Lower lobe of right lung (tissue), 2 donors: ENCODE measurements around the gene FOXF2. TPM values are rescaled to one million over a fixed set of nuclear protein-coding genes. Genes with fewer than 3 reads are reported as not detected.
"Not testable (repeated sequence)": the region's sequence is repeated elsewhere in the genome, so short reads cannot be mapped to it uniquely, and the experiment has no call there.

Experiments
- ATAC-seq, 2 donors: fragments of 200-7000 bp; cut with Tn5 transposase; one replicate each; pipeline ENCODE4 v1.9.1; 2020 to 2022; ENCODE audit warnings: mild to moderate bottlenecking in 2 of 2, moderate library complexity in 2 of 2
- DNase-seq: peaks from one replicate; pipeline ENCODE4 v3.0.0-alpha.2; 2020
- H3K27ac ChIP-seq: fragments of 200-600 bp; one replicate; pipeline ENCODE4 v1.8.0; 2022
- H3K27me3 ChIP-seq: fragments of 200-600 bp; one replicate; pipeline ENCODE4 v1.8.0; 2022; ENCODE audit warnings: low read depth
- H3K36me3 ChIP-seq: fragments of 200-600 bp; one replicate; pipeline ENCODE4 v1.8.0; 2022; ENCODE audit warnings: mild to moderate bottlenecking
- H3K4me1 ChIP-seq: fragments of 200-600 bp; one replicate; pipeline ENCODE4 v1.8.0; 2022
- H3K4me3 ChIP-seq: fragments of 200-600 bp; one replicate; pipeline ENCODE4 v1.8.0; 2022; ENCODE audit warnings: mild to moderate bottlenecking
- H3K9me3 ChIP-seq: fragments of 200-600 bp; one replicate; pipeline ENCODE4 v1.8.0; 2022
- intact Hi-C: fragments of 100-400 bp; cut with DNase I; formaldehyde crosslinking; loops from one replicate; pipeline ENCODE4 v1.11.0; 2022
- total RNA-seq: library from RNA; stranded (reverse); fragmentation: NEBNext Ultra II Directional; extraction: Animal tissue kit (Norgen Biotek cat#: 25700); gene quantifications from one replicate; pipeline ENCODE4 v1.2.1, GENCODE V29; 2021
- TF ChIP-seq, protein P1 (sequence below): fragments of 200-600 bp; IDR thresholded peaks from one replicate; pipeline ENCODE4 v1.8.0; 2022; ENCODE audit warnings: antibody characterized with exemption, mild to moderate bottlenecking
- donor health status: DM: no; HTN: yes; CAD: no; lungs with severe emphysema.

FOXF2 gene
- total RNA-seq, 1 donor from 2014 or later: 13.2 TPM

DNA sequence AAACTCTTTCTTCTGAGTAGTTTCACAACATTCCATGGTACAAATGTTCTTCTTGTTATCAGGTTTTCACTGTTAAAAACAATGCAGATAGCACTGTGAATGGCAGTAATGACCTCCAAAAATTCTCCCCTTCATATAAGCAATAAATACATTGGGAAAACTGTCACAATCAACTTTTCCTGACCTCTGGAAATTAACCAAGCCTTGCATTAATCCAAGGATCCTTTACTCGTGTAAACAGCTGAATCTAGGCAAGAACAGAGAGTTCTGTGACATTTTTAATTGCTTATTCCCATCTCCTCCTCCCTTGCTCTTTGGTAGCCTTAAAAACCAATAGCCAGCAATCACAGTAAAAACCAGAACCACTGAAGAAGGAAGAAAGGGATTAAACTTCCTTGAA, 39.7 kb upstream of the FOXF2 start:
- TF ChIP-seq, protein P1, sequence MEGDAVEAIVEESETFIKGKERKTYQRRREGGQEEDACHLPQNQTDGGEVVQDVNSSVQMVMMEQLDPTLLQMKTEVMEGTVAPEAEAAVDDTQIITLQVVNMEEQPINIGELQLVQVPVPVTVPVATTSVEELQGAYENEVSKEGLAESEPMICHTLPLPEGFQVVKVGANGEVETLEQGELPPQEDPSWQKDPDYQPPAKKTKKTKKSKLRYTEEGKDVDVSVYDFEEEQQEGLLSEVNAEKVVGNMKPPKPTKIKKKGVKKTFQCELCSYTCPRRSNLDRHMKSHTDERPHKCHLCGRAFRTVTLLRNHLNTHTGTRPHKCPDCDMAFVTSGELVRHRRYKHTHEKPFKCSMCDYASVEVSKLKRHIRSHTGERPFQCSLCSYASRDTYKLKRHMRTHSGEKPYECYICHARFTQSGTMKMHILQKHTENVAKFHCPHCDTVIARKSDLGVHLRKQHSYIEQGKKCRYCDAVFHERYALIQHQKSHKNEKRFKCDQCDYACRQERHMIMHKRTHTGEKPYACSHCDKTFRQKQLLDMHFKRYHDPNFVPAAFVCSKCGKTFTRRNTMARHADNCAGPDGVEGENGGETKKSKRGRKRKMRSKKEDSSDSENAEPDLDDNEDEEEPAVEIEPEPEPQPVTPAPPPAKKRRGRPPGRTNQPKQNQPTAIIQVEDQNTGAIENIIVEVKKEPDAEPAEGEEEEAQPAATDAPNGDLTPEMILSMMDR: no peak
- ATAC-seq: no peak
- Histone ChIP-seq H3K36me3 (no peaks in the 10 kb centered on the region), H3K4me3 (no peak overlapping the region), H3K27ac (no peak overlapping the region), H3K9me3 (peaks cover 9% of the 10 kb centered on the region), H3K4me1 (peaks cover 30% of the 10 kb centered on the region), H3K27me3 (no peaks in the 10 kb centered on the region)
- no peak for DNase-seq
- intact Hi-C loops: no loop called here

DNA sequence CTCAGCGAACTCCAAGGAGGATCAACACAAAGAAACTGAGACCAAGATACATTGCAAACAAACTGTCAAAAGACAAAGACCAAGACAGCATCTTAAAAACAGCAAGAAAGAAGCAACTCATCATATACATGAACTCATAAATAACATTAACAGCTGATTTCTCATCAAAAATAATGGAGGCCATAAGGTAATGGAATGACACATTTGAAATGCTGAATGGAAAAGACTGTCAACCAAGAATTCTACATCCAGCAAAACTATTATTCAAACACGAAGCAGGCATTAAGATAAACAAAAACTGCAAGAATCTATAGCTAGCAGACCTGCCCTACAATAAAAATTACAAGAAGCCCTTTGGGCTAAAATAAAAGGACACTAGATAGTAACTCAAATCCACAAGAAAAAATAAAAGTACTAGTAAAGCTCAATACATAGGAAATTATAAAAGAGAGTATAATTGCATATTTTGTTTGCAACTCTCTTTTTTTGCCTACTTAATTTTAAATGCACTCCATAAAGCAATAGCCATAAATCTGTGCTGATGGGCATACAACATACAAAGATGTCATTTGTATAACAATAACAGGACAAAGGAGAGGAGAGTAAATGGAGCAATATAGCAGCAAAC, 37.9 kb upstream of the FOXF2 start:
- DNase-seq: no peak
- TF ChIP-seq, protein P1: no peak
- Histone ChIP-seq H3K36me3 (no peaks in the 10 kb centered on the region), H3K27me3 (no peaks in the 10 kb centered on the region), H3K4me3 (no peak overlapping the region), H3K9me3 (peaks cover 5% of the 10 kb centered on the region), H3K4me1 (peaks cover 24% of the 10 kb centered on the region), H3K27ac (no peak overlapping the region)
- intact Hi-C loops: no loop called here
- no peak for ATAC-seq

DNA sequence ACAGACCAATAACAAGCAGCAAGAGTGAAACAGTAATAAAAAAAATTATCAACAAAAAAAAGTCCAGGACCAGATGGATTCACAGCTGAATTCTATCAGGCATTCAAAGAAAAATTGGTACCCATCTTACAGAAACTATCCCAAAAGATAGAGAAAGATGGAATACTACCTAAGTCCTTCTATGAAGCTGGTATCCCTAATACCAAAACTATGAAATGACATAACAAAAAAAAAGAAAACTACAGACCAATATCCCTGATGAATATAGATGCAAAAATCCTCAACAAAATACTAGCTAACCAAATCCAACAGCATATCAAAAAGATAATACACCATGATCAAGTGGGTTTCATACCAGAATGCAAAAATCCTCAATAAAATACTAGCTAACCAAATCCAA, 34.3 kb upstream of the FOXF2 start:
- H3K9me3 ChIP-seq, H3K4me1 ChIP-seq, H3K4me3 ChIP-seq, intact Hi-C loops, ATAC-seq, H3K27ac ChIP-seq, DNase-seq, H3K27me3 ChIP-seq, H3K36me3 ChIP-seq: not testable (repeated sequence)

DNA sequence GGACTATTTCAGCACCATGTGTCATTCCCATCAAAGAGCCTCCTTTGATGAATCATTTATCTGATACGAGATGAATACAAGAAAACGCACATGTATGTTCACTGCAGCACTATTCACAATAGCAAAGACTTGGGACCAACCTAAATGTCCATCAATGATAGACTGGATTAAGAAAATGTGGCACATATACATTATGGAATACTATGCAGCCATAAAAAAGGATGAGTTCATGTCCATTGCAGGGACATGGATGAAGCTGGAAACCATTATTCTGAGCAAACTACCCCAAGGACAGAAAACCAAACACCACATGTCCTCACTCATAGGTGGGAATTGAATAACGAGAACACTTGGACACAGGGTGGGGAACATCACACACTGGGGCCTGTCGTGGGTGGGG, 27.7 kb upstream of the FOXF2 start:
- H3K27ac ChIP-seq, H3K36me3 ChIP-seq, DNase-seq, H3K27me3 ChIP-seq, H3K4me3 ChIP-seq, ATAC-seq, H3K9me3 ChIP-seq, intact Hi-C loops, H3K4me1 ChIP-seq: not testable (repeated sequence)

DNA sequence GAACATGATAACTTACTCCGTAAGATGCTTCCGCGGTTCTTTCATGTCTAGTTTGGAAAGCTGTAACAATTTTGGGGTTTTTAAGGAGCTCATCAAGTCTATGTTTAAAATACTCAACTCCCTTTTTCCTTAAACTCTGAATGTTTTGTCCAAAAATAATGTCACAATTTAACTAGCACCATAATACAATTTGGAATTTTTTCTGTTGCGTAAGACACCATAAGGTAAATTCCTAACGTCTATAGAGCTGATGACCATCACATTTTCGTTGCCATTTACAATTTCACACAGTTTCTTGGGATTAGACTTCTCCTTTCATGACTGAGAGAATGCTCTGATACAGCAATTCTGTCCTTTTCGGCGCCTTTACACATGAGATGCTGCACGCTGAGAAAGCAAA, 26.7 kb upstream of the FOXF2 start:
- Histone ChIP-seq H3K4me1 (no peaks in the 10 kb centered on the region), H3K4me3 (no peak overlapping the region), H3K27ac (no peak overlapping the region), H3K9me3 (no peaks in the 10 kb centered on the region), H3K36me3 (no peaks in the 10 kb centered on the region), H3K27me3 (no peaks in the 10 kb centered on the region)
- TF ChIP-seq, protein P1: no peak
- intact Hi-C loops: no loop called here
- DNase-seq (no peak), ATAC-seq (no peak)

DNA sequence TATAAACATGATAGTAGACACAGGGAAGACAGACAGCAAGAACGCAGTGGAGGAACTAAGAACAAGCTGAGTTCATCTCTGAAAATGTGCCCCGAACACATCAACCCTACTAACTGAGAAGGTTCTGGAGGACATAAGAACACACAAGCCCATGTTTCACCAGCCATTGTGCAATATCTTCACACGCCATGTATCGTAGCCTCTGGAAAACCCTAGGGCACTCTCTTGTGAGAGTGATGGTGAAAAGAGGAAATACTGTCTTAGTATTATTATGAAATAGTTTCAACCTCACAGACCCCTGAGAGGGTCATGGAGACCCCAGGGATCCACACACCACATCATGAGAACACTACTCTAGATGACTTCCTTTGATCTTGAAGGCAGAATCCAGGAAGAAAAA, 26.1 kb upstream of the FOXF2 start:
- H3K4me1 ChIP-seq: no peaks in the 10 kb centered on the region
- DNase-seq: no peak

More for the DNA sequence above, 26.1 kb upstream of the FOXF2 start:
- H3K4me3 ChIP-seq: no peak overlapping the region
- intact Hi-C loops: no loop called here
- TF ChIP-seq, protein P1: no peak
- H3K27ac ChIP-seq: peak overlapping the region; percentile 73
- peak; percentile 45 to 46 for ATAC-seq
- no peaks in the 10 kb centered on the region for H3K36me3 ChIP-seq
- no peaks in the 10 kb centered on the region for H3K27me3 ChIP-seq
- H3K9me3 ChIP-seq: no peaks in the 10 kb centered on the region
